ENCODE results near the gene ACOXL.
A peak's percentile ranks its signal among the peaks of the same experiment; 100 is the strongest.

The ACOXL gene

GRCh38 chr2:110718382-110718781 lies 14.0 kb upstream of the ACOXL start:
- DNase-seq (ENCODE audit: insufficient read length, low spot score) (no peak), FAIRE-seq (no peak)

DNA sequence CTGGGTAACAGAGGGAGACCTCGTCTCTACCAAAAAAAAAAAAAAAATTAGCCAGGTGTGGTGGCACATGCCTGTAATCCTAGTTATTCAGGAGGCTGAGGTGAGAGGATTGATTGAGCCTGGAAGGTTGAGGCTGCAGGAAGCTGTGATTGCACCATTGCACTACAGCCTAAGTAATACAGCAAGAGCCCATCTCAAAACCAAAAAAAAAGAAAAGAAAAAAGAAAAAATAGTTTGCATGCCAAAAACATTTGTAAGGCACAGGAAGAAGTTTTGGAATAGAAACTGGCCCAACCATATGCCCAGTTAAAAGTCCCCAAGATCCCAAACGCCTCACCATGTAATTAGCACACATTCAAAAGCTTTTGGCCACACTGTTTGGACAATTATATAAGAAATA lies 13.4 kb upstream of the ACOXL start:
- FAIRE-seq: no peak

DNA sequence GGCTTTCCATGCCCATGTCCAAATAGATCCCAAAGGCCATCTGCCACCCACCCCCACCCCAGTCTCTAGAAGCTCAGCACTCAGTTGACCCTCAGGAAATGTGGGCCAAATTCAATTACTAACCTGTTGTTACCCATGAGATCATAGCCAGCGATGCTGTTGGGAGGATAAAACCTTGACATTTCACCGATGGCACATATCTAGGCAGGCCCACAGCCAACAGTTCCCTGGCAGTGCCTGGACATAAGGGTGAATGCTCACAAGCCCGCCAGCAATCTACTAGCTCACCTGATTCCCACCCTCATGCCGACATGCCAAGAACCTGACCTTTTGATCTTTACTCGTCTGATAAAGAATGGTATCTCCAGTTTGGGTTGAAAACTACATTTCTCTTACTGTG lies 11.8 kb upstream of the ACOXL start:
- DNase-seq (ENCODE audit: insufficient read length, low spot score) (no peak), FAIRE-seq (no peak)

More for the DNA sequence above, 13.4 kb upstream of the ACOXL start:
- DNase-seq (ENCODE audit: insufficient read length, low spot score): no peak

DNA sequence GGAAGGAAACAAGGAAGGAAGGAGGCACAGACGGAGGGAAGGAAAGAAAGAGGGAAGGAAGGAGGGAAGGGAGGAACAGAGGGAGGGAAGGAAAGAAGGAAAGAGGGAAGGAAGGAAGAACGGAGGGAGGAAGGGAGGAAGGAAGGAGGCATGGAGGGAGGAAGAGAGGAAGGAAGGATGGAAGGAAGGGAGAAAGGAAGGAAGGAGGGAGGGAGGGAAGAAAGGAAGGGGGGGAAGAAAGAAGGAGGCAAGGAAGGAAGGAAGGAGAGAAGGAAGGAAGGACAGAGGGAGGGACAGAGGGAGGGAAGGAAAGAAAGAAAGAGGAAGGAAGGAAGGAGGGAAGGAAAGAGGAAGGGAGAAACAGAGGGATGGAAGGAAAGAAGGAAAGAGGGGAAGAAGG lies 7.6 kb upstream of the ACOXL start:
- FAIRE-seq (no peak), DNase-seq (ENCODE audit: insufficient read length, low spot score) (no peak)

GRCh38 chr2:110725370-110725769 lies 7.0 kb upstream of the ACOXL start:
- FAIRE-seq (no peak), DNase-seq (ENCODE audit: insufficient read length, low spot score) (no peak)

DNA sequence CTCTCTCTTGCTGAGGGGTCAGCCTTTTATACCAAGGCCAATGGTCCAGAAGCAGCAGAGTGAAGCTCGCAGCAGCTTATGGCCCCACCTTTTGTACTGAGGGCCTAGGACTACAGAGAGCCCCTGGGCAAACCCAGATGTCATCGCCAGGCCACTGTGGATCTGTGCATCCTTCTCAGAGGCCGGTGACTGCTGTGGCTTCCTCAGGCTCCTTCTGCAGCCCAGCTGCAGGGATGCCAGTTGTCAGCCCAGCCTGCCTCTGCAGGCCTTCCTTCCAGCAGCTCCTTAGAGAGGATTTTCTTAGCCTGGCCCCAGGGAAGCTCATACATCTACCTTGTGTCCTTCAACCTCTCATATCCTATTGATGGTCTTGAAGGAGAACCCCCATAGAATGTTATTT lies 6.5 kb upstream of the ACOXL start:
- no peak for FAIRE-seq
- no peak for DNase-seq (ENCODE audit: insufficient read length, low spot score)

DNA sequence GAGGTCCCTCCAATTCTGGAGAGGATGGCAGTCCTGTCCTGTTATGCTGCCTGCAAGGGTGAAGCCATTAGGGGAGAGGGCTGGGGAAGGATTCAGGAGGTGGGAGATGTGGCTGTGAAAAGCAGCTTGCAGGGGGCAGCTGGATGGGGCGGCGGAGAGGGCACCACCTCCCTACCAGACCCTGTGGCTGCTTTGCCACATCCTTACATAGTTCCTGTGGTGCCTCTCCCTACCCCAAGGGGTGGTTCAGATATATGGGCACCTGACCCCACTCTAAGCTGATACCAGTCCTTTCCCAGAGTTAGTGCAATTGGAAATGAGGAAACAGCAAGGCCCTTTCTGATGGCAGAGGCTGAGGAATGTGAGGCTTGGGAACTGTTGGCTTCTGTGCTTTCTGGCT lies 6.1 kb upstream of the ACOXL start:
- DNase-seq (ENCODE audit: insufficient read length, low spot score): no peak
- FAIRE-seq: no peak

GRCh38 chr2:110727923-110728322 lies 4.5 kb upstream of the ACOXL start:
- FAIRE-seq: no peak

GRCh38 chr2:110729106-110729505 lies 3.3 kb upstream of the ACOXL start:
- DNase-seq (ENCODE audit: insufficient read length, low spot score) (no peak), FAIRE-seq (no peak)

More at GRCh38 chr2:110727923-110728322, 4.5 kb upstream of the ACOXL start:
- DNase-seq (ENCODE audit: insufficient read length, low spot score): no peak

- no peak for FAIRE-seq
- no peak for DNase-seq (ENCODE audit: insufficient read length, low spot score)
Observed at GRCh38 chr2:110731064-110731463, 1.3 kb upstream of the ACOXL start.

GRCh38 chr2:110735366-110735765 lies 3.0 kb downstream of the ACOXL start:
- DNase-seq (ENCODE audit: insufficient read length, low spot score) (no peak), FAIRE-seq (no peak)

DNA sequence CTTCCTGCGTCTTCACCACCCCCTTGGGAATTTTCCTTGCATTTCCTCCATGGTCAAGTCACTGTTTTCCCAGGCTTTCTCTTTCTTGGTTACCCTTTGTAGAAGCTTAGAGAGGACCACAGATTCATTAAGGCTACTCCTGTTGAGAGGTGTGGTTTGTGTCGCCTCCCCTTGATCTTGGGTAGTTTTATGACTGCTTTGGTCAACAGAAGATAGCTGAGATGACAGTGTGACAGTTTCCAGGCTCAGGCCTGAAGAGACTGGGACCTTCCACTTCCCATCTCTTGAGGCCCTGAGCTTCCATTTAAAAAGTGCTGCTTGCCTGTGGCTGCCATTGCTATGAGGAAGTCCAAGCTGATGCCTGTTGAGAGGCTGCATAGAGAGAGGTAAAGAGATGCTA lies 5.4 kb downstream of the ACOXL start:
- DNase-seq (ENCODE audit: insufficient read length, low spot score): no peak
- no peak for FAIRE-seq

GRCh38 chr2:110740747-110741349 lies 8.5 kb downstream of the ACOXL start:
- FAIRE-seq: no peak
- no peak for DNase-seq (ENCODE audit: insufficient read length, low spot score)

DNA sequence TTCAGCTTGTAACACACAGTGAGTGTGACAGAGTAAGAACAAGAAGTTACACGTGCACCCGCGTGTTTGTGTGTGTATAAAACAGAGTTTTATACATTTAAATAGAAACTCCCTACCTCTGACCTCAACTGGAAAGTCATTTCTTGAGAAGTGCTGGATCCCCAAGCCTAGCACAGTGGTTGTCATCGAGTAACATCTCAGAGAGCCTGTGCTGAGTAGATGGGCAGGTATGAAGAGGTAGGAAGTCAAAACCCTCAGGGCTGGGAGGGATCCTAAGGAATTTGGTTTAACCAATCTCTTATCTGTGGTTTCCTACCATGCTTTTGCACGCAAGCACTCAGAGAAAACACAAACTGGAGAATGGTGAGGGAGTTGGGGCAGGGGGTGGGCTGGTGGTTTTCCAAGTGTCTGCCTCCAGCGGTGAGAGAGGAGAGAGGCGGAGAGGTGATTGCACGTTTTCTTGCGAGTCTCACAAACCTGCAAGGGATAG lies 9.2 kb downstream of the ACOXL start:
- FAIRE-seq (no peak), DNase-seq (ENCODE audit: insufficient read length, low spot score) (peak; percentile 20)

DNA sequence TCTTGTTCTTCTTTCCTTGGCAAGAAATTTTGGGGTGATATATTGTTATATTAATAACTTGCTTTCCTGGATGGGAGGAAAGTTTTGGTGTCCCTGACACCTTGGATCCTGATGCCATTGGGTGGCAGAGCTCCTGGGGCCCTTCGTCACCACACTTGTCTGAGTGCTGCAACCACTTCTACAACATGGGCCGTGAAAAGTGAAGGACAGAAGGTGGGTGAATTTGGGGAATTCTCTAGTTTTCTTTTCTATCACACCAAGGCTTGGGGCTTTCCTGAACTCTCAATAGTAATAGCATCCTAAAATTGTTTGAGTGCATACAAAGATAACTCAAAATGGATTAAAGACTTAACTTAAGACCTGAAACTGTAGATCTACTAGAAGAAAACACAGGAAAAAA lies 10.0 kb downstream of the ACOXL start:
- FAIRE-seq (no peak), DNase-seq (ENCODE audit: insufficient read length, low spot score) (no peak)

DNA sequence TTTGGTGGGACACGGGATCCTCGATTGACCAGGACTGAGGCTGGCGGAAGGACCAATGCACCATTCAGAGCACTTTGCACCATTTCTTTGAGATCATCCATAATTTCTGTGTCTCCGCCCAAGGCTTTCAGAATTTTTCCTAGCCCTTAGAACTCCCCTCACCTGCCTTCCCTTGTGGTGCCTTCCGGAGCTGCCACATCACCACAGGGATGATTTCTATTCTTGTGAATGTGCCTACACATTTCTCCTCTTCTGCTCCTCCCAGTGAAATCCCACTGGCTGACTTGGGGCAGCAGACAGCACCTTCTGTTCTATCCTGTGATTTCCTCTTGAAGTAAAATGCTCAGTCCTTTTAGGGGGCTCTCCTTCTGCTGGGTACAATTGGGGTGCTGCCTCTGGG lies 11.2 kb downstream of the ACOXL start:
- FAIRE-seq (no peak), DNase-seq (ENCODE audit: insufficient read length, low spot score) (no peak)

GRCh38 chr2:110744429-110744828 lies 12.1 kb downstream of the ACOXL start:
- FAIRE-seq: no peak
- no peak for DNase-seq (ENCODE audit: insufficient read length, low spot score)

DNA sequence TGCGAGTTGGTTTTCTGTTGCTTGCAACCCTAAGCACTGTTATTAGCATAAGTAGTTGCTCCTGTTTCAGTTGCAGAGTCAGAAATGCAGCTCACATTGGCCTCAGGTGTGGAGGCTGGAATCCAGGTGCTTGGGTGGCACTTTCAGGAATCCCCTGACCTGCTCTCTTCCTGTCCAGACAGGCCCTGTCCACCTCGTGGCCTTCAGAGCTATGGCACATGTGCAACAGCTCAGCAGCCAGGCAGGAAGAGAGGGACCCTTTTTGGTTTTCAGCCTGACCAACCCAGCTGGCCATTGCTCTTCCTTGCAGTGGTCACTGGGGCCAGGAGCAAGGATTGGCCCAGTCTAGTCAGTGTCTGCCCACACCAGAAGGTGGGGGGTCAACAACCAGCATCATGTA lies 12.7 kb downstream of the ACOXL start:
- DNase-seq (ENCODE audit: insufficient read length, low spot score): no peak
- no peak for FAIRE-seq

GRCh38 chr2:110746586-110747521 lies 14.5 kb downstream of the ACOXL start:
- no peak for DNase-seq (ENCODE audit: insufficient read length, low spot score)
- no peak for FAIRE-seq

DNA sequence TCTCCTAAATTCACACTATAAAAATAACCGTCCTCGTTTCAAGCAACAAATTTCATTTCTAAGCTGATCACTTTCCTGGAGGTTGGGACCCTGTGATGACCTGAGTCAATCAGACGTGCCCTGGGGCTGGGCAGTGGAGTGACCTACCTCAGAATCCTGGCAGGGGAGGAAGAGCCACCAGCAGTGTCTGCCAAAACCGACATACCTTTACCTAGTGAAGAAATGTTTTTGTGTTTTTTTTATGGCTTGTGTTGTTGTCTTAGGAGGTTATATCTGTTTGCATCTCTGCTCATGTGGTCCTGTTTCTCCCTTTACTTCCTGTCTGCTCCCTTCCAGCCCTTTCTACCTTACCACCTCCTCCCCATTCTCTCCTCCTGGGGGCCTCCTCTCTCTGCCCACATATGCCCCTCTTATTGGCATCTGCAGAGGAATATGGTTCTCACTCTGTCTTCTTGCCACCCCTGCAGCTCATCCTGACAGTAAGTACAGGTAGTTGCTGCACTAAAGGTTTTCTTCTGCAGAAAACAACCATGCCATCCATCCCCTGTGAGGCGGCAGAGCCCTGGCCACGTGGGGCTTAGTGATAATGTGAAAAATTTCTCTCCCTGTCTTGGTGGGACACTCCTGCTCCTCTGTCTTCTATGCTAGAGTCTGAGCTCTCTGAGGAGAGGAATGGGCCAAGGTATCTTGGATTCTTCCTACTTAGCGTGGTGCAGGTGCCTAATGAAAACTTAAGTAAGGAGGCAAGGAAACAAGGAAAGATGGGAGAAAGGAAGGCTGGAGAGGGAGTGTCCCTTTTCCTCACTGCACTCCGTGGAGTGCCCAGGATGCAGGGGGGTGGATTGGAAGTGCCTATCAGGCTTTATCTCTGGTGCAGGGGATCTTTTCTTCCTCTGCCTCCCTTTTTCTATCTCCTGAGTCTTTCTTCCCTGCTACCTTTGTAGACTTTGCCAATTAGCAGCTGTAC lies 15.4 kb downstream of the ACOXL start:
- FAIRE-seq: no peak
- DNase-seq (ENCODE audit: insufficient read length, low spot score): no peak

GRCh38 chr2:110748489-110748867 lies 16.1 kb downstream of the ACOXL start:
- no peak for FAIRE-seq

More at GRCh38 chr2:110748489-110748867, 16.1 kb downstream of the ACOXL start:
- DNase-seq (ENCODE audit: insufficient read length, low spot score): no peak
